Hepatic stellate cell (primary cell): ENCODE measurements around the gene LENEP.

Experiments
- DNase-seq: peaks from one replicate; pipeline ENCODE4 v3.0.0; 2011; ENCODE audit warnings: low spot score

Gene LENEP

GRCh38 chr1:154999571-155000410 is 6.4 kb downstream of the LENEP start:
- no peak for DNase-seq

- no peak for DNase-seq
These were observed 7.0 kb downstream of the LENEP start for GRCh38 chr1:155000411-155000725.

- DNase-seq, result peak; percentile 94
These were observed 7.5 kb downstream of the LENEP start for GRCh38 chr1:155000726-155001424.

- DNase-seq, result peak; percentile 32
These were observed 8.0 kb downstream of the LENEP start for GRCh38 chr1:155001425-155001674.

- peak; percentile 100 for DNase-seq
These were observed 8.5 kb downstream of the LENEP start for GRCh38 chr1:155001675-155002463.

GRCh38 chr1:155002464-155003226 is 9.3 kb downstream of the LENEP start, which contains the start of gene ZBTB7B:
Gene ZBTB7B, plus strand, starts transcription at chr1:155002802. Its CDS starts 11,859 bp downstream, at chr1:155014661.
- peak; percentile 81 for DNase-seq

- no peak for DNase-seq
These were observed 9.9 kb downstream of the LENEP start for GRCh38 chr1:155003227-155003765.

- peak; percentile 63 for DNase-seq
These were observed 10.5 kb downstream of the LENEP start for GRCh38 chr1:155003766-155004351.

GRCh38 chr1:155004352-155005075 is 11.1 kb downstream of the LENEP start:
- DNase-seq, result no peak

GRCh38 chr1:155005076-155006011 is 12.0 kb downstream of the LENEP start:
- no peak for DNase-seq

- peak; percentile 49 for DNase-seq
These were observed 13.3 kb downstream of the LENEP start for GRCh38 chr1:155006601-155007101.

- no peak for DNase-seq
These were observed 14.0 kb downstream of the LENEP start for GRCh38 chr1:155007251-155007828.

- DNase-seq, result no peak
These were observed 14.9 kb downstream of the LENEP start for GRCh38 chr1:155008015-155008941.

- DNase-seq, result no peak
These were observed 15.9 kb downstream of the LENEP start for GRCh38 chr1:155009221-155009711.

- no peak for DNase-seq
These were observed 16.4 kb downstream of the LENEP start for GRCh38 chr1:155009742-155010141.

- no peak for DNase-seq
These were observed 17.0 kb downstream of the LENEP start for GRCh38 chr1:155010211-155010918.

- DNase-seq, result no peak
These were observed 17.6 kb downstream of the LENEP start for GRCh38 chr1:155011004-155011416.
